Peyer's patch (tissue), 4 donors: ENCODE results near the gene PTPN12. TPM values are rescaled to one million over a fixed set of nuclear protein-coding genes. Genes with fewer than 3 reads are reported as not detected.

Source experiments
- DNase-seq, 3 donors: peaks; one replicate each; pipeline ENCODE4 v3.0.0-alpha.2; 2017 to 2019
- H3K27ac ChIP-seq, 4 donors: fragments of 200-600 bp; sonication (generic); one replicate each; pipeline ENCODE4 v1.5.1; 2016 to 2019
- H3K27me3 ChIP-seq, 2 donors: fragments of 200-600 bp; sonication (generic); one replicate each; pipeline ENCODE4 v1.5.1; 2019
- H3K36me3 ChIP-seq, 3 donors: fragments of 200-600 bp; sonication (generic); one replicate each; pipeline ENCODE4 v1.5.1; 2016 to 2019
- H3K4me1 ChIP-seq, 4 donors: fragments of 200-600 bp; sonication (generic); one replicate each; pipeline ENCODE4 v1.5.1; 2016 to 2019
- H3K4me3 ChIP-seq, 4 donors: fragments of 200-600 bp; sonication (generic); 1 replicate in 3 of 4; 2 replicates in 1 of 4; pipeline ENCODE4 v1.5.1; 2016 to 2019; ENCODE audit warnings: mild to moderate bottlenecking in 1 of 4
- H3K9me3 ChIP-seq, 4 donors: fragments of 200-600 bp; sonication (generic); one replicate each; pipeline ENCODE4 v1.5.1; 2016 to 2019; ENCODE audit warnings: mild to moderate bottlenecking in 1 of 4
- CTCF ChIP-seq, 6 experiments: fragments of 450-650 bp in 4 of 6; fragments of 200-600 bp in 2 of 6; sonication (generic) in 1 of 6; IDR thresholded peaks; one replicate each; pipeline ENCODE4 v1.5.1; 2017 to 2019; ENCODE audit warnings: antibody characterized with exemption in 6 of 6, mild to moderate bottlenecking in 3 of 6, moderate library complexity in 1 of 6
- POLR2A ChIP-seq, 2 donors: fragments of 450-650 bp; IDR thresholded peaks; one replicate each; pipeline ENCODE4 v1.5.1; 2017; ENCODE audit warnings: antibody characterized with exemption in 2 of 2, mild to moderate bottlenecking in 2 of 2, moderate library complexity in 2 of 2
- total RNA-seq, 4 donors: library from RNA; depleted of rRNA; stranded (reverse); fragments of >200 nt; gene quantifications; one replicate each; pipeline ENCODE4 v1.1.0, GENCODE V29; 2016

PTPN12 gene
- total RNA-seq, 4 donors from 2014 or later, result 41.3 to 176 (median 66.9) TPM

GRCh38 chr7:77600952-77601351 lies 63.9 kb downstream of the PTPN12 start:
- Histone ChIP-seq H3K36me3 (peaks cover 0 to 14% (median 2%) of the 10 kb centered on the region in 3 donors), H3K4me1 (no peaks in the 10 kb centered on the region), H3K27ac (no peak overlapping the region), H3K4me3 (no peak overlapping the region), H3K9me3 (no peaks in the 10 kb centered on the region), H3K27me3 (no peaks in the 10 kb centered on the region)
- TF ChIP-seq POLR2A (IDR thresholded peaks at IDR 0.05) (no peak), CTCF (IDR thresholded peaks at IDR 0.05) (no peak)
- no peak for DNase-seq

GRCh38 chr7:77606562-77606961 lies 69.5 kb downstream of the PTPN12 start:
- H3K4me3 ChIP-seq, result no peak overlapping the region

GRCh38 chr7:77619314-77619713 lies 82.2 kb downstream of the PTPN12 start:
- TF ChIP-seq CTCF (IDR thresholded peaks at IDR 0.05) (no peak), POLR2A (IDR thresholded peaks at IDR 0.05) (no peak)
- no peaks in the 10 kb centered on the region for H3K9me3 ChIP-seq
- no peak overlapping the region for H3K27ac ChIP-seq
- peaks cover 0 to 60% (median 0%) of the 10 kb centered on the region in 3 donors for H3K36me3 ChIP-seq
- H3K4me3 ChIP-seq, result no peak overlapping the region
- H3K27me3 ChIP-seq, result no peaks in the 10 kb centered on the region
- DNase-seq, result no peak
- no peaks in the 10 kb centered on the region for H3K4me1 ChIP-seq

More at GRCh38 chr7:77606562-77606961, 69.5 kb downstream of the PTPN12 start:
- DNase-seq, result no peak
- no peaks in the 10 kb centered on the region for H3K4me1 ChIP-seq
- H3K9me3 ChIP-seq, result no peaks in the 10 kb centered on the region
- no peak for TF ChIP-seq CTCF (IDR thresholded peaks at IDR 0.05)
- TF ChIP-seq POLR2A (IDR thresholded peaks at IDR 0.05), result no peak
- peaks cover 0 to 30% (median 0%) of the 10 kb centered on the region in 3 donors for H3K36me3 ChIP-seq
- no peaks in the 10 kb centered on the region for H3K27me3 ChIP-seq
- H3K27ac ChIP-seq, result no peak overlapping the region

GRCh38 chr7:77626586-77627308 lies 89.7 kb downstream of the PTPN12 start:
- peaks cover 0 to 50% (median 0%) of the 10 kb centered on the region in 3 donors for H3K36me3 ChIP-seq
- no peaks in the 10 kb centered on the region for H3K9me3 ChIP-seq
- H3K27ac ChIP-seq, result no peak overlapping the region
- TF ChIP-seq CTCF (IDR thresholded peaks at IDR 0.05) (no peak), POLR2A (IDR thresholded peaks at IDR 0.05) (no peak)
- no peaks in the 10 kb centered on the region for H3K27me3 ChIP-seq
- H3K4me3 ChIP-seq, result no peak overlapping the region
- no peak for DNase-seq
- no peaks in the 10 kb centered on the region for H3K4me1 ChIP-seq

GRCh38 chr7:77627309-77627676 lies 90.2 kb downstream of the PTPN12 start:
- TF ChIP-seq POLR2A (IDR thresholded peaks at IDR 0.05) (no peak), CTCF (IDR thresholded peaks at IDR 0.05) (no peak)
- Histone ChIP-seq H3K9me3 (no peaks in the 10 kb centered on the region), H3K36me3 (peaks cover 0 to 47% (median 0%) of the 10 kb centered on the region in 3 donors), H3K4me1 (no peaks in the 10 kb centered on the region), H3K27ac (no peak overlapping the region), H3K27me3 (no peaks in the 10 kb centered on the region), H3K4me3 (no peak overlapping the region)
- DNase-seq, result no peak
